ENCODE data around the gene CENPS. TPM values are rescaled to one million over a fixed set of nuclear protein-coding genes. Genes with fewer than 3 reads are reported as not detected.

Gene CENPS
- total and polyA plus RNA-seq, 2 of the 8 experiments (the other 6 are each of a cell fraction or from before 2014, with no cell fraction given) = 7.8 to 20.3 TPM

DNA sequence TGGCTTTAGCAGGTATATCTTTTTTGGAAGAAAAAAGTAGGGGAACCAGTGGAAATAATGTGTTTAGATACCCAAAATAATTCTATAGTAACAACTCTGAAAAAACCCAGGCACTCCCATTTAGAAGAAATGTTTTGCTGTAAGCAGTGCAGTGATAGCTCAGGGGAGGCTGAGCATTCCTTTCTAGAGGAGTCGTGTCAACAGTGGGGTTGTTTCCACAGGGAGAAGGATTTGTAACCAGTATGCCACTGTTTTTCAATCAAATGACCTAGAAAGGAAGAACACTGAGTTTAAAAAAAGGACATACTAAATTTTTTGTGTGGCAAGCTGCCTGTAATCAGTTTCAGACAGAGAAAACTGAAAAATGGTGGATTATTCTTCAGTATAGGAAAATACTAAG, 29.0 kb upstream of the CENPS start (continued):
- TF ChIP-seq CHD7 (IDR thresholded peaks at IDR 0.05; ENCODE audit: insufficient replicate concordance, low read length) (no peak), POLR2AphosphoS5 (IDR thresholded peaks at IDR 0.05; ENCODE audit: low read depth, low read length) (no peak), CTBP2 (IDR thresholded peaks at IDR 0.05; ENCODE audit: borderline replicate concordance, insufficient read depth, insufficient read length, low read length) (no peak), CBX5 (IDR thresholded peaks at IDR 0.05; ENCODE audit: low read depth, low read length) (no peak), CHD2 (IDR thresholded peaks at IDR 0.05; ENCODE audit: low read length) (no peak), SP1 (IDR thresholded peaks at IDR 0.05; ENCODE audit: low read depth, low read length) (no peak), TCF12 (IDR thresholded peaks at IDR 0.05; ENCODE audit: low read depth, low read length) (no peak), BCL11A (IDR thresholded peaks at IDR 0.05; ENCODE audit: low read depth in 2 of 2, low read length in 2 of 2) (no peak), RNF2 (IDR thresholded peaks at IDR 0.05; ENCODE audit: borderline replicate concordance, low read depth, low read length, missing control alignments, poor library complexity, severe bottlenecking) (no peak), KDM5A (IDR thresholded peaks at IDR 0.05; ENCODE audit: low read length) (no peak), EGR1 (IDR thresholded peaks at IDR 0.05; ENCODE audit: borderline replicate concordance, low read depth, low read length) (no peak), TAF7 (optimal IDR thresholded peaks at IDR 0.05; ENCODE audit: borderline replicate concordance, low read depth, low read length) (no peak)

All from H1 (cell line).